Neural crest cell (in vitro differentiated cells): ENCODE data around the gene GSE1. TPM values are rescaled to one million over a fixed set of nuclear protein-coding genes. Genes with fewer than 3 reads are reported as not detected.

Experiments used
- DNase-seq: peaks from one replicate; pipeline ENCODE4 v3.0.0; 2021; ENCODE audit warnings: low read depth, mixed read lengths, low spot score
- H3K27ac Mint-ChIP-seq: one replicate; pipeline ENCODE4 v1.8.0; 2021; ENCODE audit warnings: mild to moderate bottlenecking, mixed read lengths; ENCODE audit not compliant: unreplicated experiment
- H3K27me3 Mint-ChIP-seq: 2 replicates; pipeline ENCODE4 v1.8.0; 2021; ENCODE audit warnings: low read depth, mild to moderate bottlenecking, mixed read lengths
- H3K36me3 Mint-ChIP-seq: 2 replicates; pipeline ENCODE4 v1.8.0; 2021; ENCODE audit warnings: low read depth, mild to moderate bottlenecking, mixed read lengths
- H3K4me1 Mint-ChIP-seq: 2 replicates; pipeline ENCODE4 v1.8.0; 2021; ENCODE audit warnings: mixed read lengths
- H3K4me3 Mint-ChIP-seq: one replicate; pipeline ENCODE4 v1.8.0; 2021; ENCODE audit warnings: mild to moderate bottlenecking, mixed read lengths
- H3K9me3 Mint-ChIP-seq: 2 replicates; pipeline ENCODE4 v1.8.0; 2021; ENCODE audit warnings: mixed read lengths
- total RNA-seq: library from RNA; stranded (reverse); gene quantifications from 2 replicates; pipeline ENCODE4 v1.2.1, GENCODE V29; 2021
- TF ChIP-seq, protein P1 (sequence below): fragments of 200-600 bp; sonication (generic); conservative IDR thresholded peaks from 2 replicates; pipeline ENCODE4 v1.5.0; 2021; ENCODE audit warnings: antibody characterized with exemption, mild to moderate bottlenecking

Gene GSE1
- total RNA-seq, 1 donor from 2014 or later, result 27.3 TPM

GRCh38 chr16:85642762-85643358 is 29.7 kb downstream of the GSE1 start:
- no peaks in the 10 kb centered on the region for H3K36me3 Mint-ChIP-seq
- H3K27me3 Mint-ChIP-seq, result peaks cover 3% of the 10 kb centered on the region
- DNase-seq, result no peak
- H3K4me1 Mint-ChIP-seq, result peaks cover 5% of the 10 kb centered on the region
- H3K27ac Mint-ChIP-seq, result no peak overlapping the region
- H3K9me3 Mint-ChIP-seq, result no peaks in the 10 kb centered on the region
- H3K4me3 Mint-ChIP-seq, result no peak overlapping the region
- TF ChIP-seq, protein P1, sequence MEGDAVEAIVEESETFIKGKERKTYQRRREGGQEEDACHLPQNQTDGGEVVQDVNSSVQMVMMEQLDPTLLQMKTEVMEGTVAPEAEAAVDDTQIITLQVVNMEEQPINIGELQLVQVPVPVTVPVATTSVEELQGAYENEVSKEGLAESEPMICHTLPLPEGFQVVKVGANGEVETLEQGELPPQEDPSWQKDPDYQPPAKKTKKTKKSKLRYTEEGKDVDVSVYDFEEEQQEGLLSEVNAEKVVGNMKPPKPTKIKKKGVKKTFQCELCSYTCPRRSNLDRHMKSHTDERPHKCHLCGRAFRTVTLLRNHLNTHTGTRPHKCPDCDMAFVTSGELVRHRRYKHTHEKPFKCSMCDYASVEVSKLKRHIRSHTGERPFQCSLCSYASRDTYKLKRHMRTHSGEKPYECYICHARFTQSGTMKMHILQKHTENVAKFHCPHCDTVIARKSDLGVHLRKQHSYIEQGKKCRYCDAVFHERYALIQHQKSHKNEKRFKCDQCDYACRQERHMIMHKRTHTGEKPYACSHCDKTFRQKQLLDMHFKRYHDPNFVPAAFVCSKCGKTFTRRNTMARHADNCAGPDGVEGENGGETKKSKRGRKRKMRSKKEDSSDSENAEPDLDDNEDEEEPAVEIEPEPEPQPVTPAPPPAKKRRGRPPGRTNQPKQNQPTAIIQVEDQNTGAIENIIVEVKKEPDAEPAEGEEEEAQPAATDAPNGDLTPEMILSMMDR, result no peak

DNA sequence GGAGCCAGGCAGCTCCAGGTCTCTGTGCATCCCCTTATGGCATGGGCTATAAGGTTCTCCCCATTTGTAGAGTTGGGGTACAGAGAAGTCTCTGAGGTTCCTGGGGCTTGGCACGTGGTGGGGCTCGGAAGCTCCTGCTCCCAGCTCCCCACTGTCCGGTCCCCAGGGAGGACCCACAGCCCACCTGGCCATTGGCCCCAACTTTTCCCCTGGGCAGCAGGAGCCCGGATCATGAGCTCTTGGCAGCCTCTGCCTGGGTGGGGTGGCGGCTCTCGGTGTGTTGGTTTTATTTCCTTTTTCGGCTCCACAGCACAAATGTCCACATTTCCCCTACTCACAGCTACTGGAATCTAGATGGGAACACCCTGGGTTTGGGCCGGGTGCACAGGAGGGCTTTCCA is 30.5 kb downstream of the GSE1 start:
- TF ChIP-seq, protein P1, result no peak

DNA sequence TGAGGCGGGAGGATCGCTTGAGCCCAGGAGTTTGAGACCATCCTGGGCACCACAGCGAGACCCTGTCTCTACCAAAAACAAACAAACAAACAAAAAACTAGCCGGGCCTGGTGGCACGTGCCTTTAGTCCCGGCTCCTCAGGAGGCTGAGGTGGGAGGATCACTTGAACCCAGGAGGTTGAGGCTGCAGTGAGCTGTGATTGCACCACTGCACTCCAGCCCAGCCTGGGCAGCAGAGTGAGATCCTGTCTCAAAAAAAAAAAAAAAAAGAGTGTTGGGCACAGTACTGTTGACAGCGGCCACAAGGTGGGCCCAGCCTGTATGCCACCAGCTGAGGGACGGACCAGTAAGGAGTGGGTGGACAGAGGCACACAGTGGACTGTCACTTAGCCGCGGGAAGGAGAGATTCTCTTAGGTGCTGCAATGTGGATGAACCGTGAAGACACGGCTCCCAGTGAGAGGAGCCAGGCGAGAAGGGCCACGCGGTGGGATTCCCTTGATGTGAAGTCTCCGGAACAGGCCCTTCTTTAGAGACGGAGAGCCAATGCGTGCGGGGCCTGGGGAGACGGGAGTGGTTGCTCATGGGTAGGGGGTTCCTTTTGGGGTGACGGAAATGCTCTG is 31.1 kb downstream of the GSE1 start:
- Mint-ChIP-seq H3K27me3 (peaks cover 5% of the 10 kb centered on the region), H3K9me3 (no peaks in the 10 kb centered on the region), H3K4me1 (peaks cover 5% of the 10 kb centered on the region), H3K4me3 (no peak overlapping the region), H3K36me3 (no peaks in the 10 kb centered on the region), H3K27ac (no peak overlapping the region)
- no peak for DNase-seq
- TF ChIP-seq, protein P1, result no peak

More for the DNA sequence above, 30.5 kb downstream of the GSE1 start:
- Mint-ChIP-seq H3K36me3 (no peaks in the 10 kb centered on the region), H3K27me3 (peaks cover 3% of the 10 kb centered on the region), H3K4me1 (no peaks in the 10 kb centered on the region), H3K27ac (no peak overlapping the region), H3K4me3 (no peak overlapping the region), H3K9me3 (no peaks in the 10 kb centered on the region)
- no peak for DNase-seq

GRCh38 chr16:85645021-85645589 is 32.0 kb downstream of the GSE1 start:
- no peak for DNase-seq
- TF ChIP-seq, protein P1, result no peak
- Mint-ChIP-seq H3K36me3 (no peaks in the 10 kb centered on the region), H3K27ac (no peak overlapping the region), H3K27me3 (peaks cover 5% of the 10 kb centered on the region), H3K9me3 (no peaks in the 10 kb centered on the region), H3K4me3 (no peak overlapping the region), H3K4me1 (peaks cover 6% of the 10 kb centered on the region)

- no peak for DNase-seq
- H3K9me3 Mint-ChIP-seq, result no peaks in the 10 kb centered on the region
- H3K27ac Mint-ChIP-seq, result no peak overlapping the region
- peaks cover 6% of the 10 kb centered on the region for H3K4me1 Mint-ChIP-seq
- peaks cover 2% of the 10 kb centered on the region for H3K27me3 Mint-ChIP-seq
- no peaks in the 10 kb centered on the region for H3K36me3 Mint-ChIP-seq
- no peak overlapping the region for H3K4me3 Mint-ChIP-seq
- TF ChIP-seq, protein P1, result no peak
Observed at GRCh38 chr16:85646358-85646907, 33.3 kb downstream of the GSE1 start.
